Measurements from ENCODE around the gene ATG3.

The ATG3 gene

DNA sequence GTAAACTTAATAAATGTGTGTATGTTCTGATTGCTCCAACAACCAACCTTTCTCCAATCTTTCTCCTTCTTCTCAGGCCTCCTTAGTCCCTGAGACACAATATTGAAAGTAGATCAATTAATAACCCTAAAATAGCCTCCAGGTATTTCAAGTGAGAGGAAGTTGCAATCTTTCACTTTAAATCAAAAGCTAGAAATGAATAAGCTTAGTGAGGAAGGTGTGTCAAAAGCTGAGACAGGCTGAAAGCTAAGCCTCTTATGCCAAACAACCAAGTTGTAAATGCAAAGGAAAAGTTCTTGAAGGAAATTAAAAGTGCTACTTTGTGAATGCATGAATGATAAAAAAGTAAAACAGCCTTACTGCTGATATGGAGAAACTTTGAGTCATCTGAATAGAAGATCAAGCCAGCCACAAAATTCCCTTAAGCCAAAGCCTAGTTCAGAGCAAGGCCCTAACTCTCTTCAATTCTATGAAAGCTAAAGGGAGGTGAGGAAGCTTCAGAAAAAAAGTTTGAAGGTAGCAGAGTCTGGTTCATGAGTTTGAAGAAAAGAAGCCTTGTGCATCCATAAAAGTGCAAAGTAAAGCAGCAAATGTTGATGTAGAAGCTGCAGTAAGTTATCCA, 40.6 kb upstream of the ATG3 start:
- DNase-seq (ENCODE audit: low read depth) = peak; percentile 48
- no peak overlapping the region for H3K4me3 ChIP-seq (ENCODE audit: low read depth, low read length)
- TF ChIP-seq, protein P1, sequence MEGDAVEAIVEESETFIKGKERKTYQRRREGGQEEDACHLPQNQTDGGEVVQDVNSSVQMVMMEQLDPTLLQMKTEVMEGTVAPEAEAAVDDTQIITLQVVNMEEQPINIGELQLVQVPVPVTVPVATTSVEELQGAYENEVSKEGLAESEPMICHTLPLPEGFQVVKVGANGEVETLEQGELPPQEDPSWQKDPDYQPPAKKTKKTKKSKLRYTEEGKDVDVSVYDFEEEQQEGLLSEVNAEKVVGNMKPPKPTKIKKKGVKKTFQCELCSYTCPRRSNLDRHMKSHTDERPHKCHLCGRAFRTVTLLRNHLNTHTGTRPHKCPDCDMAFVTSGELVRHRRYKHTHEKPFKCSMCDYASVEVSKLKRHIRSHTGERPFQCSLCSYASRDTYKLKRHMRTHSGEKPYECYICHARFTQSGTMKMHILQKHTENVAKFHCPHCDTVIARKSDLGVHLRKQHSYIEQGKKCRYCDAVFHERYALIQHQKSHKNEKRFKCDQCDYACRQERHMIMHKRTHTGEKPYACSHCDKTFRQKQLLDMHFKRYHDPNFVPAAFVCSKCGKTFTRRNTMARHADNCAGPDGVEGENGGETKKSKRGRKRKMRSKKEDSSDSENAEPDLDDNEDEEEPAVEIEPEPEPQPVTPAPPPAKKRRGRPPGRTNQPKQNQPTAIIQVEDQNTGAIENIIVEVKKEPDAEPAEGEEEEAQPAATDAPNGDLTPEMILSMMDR (IDR thresholded peaks at IDR 0.05; ENCODE audit: insufficient read depth, low read depth, low read length, missing control alignments) = no peak

GRCh38 chr3:112598731-112599130, 37.0 kb upstream of the ATG3 start:
- no peak for DNase-seq (ENCODE audit: low read depth)
- TF ChIP-seq, protein P1 (IDR thresholded peaks at IDR 0.05; ENCODE audit: insufficient read depth, low read depth, low read length, missing control alignments) = no peak
- no peak overlapping the region for H3K4me3 ChIP-seq (ENCODE audit: low read depth, low read length)

DNA sequence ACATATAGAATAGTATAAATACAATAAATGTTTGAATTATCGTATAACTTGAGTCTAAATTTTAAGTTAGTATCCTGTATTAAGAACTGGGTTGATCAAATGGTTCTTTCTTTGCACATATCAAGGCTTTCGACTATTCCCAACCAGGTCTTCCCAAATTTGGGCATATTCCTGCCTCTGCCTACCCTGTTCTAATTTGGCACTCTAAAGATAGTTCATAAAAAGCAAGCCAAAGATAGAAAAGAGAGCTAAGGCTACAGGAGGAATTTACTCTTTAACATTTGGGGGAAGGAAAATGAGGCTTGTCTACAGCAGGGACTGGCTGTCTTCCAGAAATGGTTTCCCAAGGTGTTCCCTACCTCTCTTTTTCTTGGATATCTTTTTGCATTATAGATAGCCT, 36.2 kb upstream of the ATG3 start:
- TF ChIP-seq, protein P1 (IDR thresholded peaks at IDR 0.05; ENCODE audit: insufficient read depth, low read depth, low read length, missing control alignments) = no peak
- DNase-seq (ENCODE audit: low read depth) = no peak

DNA sequence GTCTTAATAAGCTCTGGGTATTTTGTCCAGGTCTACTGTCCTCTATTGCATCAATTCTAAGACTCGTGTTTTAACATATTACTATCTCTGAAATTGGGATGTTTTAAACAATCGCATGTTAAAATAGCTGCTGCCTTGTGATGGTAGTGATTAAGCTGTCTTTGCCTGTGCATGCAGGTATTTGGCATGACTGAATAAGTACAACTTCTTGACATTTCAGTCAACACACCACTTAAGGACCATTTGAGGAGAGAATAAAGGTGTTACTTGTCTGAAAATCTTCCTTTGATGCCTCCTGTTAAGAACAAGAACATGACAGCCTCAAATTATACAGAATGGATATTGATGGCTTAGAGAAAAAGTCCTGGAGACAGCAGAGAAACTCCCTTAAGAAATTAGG, 33.1 kb upstream of the ATG3 start:
- no peak for DNase-seq (ENCODE audit: low read depth)
- H3K4me3 ChIP-seq (ENCODE audit: low read depth, low read length) = no peak overlapping the region
- TF ChIP-seq, protein P1 (IDR thresholded peaks at IDR 0.05; ENCODE audit: insufficient read depth, low read depth, low read length, missing control alignments) = no peak

More for the DNA sequence above, 36.2 kb upstream of the ATG3 start:
- H3K4me3 ChIP-seq (ENCODE audit: low read depth, low read length) = no peak overlapping the region

- H3K4me3 ChIP-seq (ENCODE audit: low read depth, low read length) = no peak overlapping the region
- no peak for DNase-seq (ENCODE audit: low read depth)
- TF ChIP-seq, protein P1 (IDR thresholded peaks at IDR 0.05; ENCODE audit: insufficient read depth, low read depth, low read length, missing control alignments) = no peak
Observed at GRCh38 chr3:112593258-112593657, 31.5 kb upstream of the ATG3 start.

DNA sequence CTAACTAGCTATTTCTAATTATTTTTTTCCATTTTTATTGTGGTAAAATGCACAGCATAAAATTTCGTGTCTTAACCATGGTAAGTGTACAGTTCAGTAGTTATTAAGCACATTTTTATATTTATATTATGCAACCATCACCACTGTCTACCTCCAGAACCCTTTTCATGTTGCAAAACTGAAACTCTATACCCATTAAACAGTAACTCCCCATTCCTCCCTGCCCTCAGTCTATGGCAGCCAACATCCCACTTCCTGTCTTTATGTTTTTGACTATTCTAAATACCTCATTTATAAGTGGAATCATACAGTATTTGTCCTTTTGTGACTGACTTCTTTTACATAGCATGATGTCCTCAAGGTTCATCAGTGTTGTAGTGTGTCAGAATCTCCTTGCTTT, 25.6 kb upstream of the ATG3 start:
- TF ChIP-seq, protein P1 (IDR thresholded peaks at IDR 0.05; ENCODE audit: insufficient read depth, low read depth, low read length, missing control alignments) = no peak
- no peak for DNase-seq (ENCODE audit: low read depth)
- no peak overlapping the region for H3K4me3 ChIP-seq (ENCODE audit: low read depth, low read length)

DNA sequence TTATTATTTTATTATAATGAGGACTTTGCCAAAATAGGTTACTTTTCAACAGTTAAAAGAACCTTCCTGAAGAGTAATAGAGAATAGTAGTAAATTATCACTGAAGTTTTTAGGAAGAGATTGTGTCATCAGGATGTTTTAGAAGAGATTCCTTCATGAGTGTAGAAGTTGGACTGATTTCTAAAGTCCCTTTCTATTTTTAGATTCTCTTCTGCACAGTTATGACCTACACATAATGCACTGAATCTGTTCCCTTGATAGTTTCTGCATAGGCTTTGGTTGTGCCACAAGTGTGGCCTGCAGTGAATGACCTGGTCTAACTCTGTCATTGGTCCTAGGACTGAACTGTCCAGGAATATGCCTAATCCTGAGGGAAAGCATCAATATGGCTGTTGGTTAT, 24.0 kb upstream of the ATG3 start:
- no peak for DNase-seq (ENCODE audit: low read depth)
- TF ChIP-seq, protein P1 (IDR thresholded peaks at IDR 0.05; ENCODE audit: insufficient read depth, low read depth, low read length, missing control alignments) = no peak
- no peak overlapping the region for H3K4me3 ChIP-seq (ENCODE audit: low read depth, low read length)
